Upper lobe of left lung (tissue), 6 donors: ENCODE results near the gene EPS8L2. TPM values are rescaled to one million over a fixed set of nuclear protein-coding genes. Genes with fewer than 3 reads are reported as not detected.

Source experiments
- ATAC-seq, 2 donors: fragments of 200-7000 bp; cut with Tn5 transposase; one replicate each; pipeline ENCODE4 v1.9.1; 2022; ENCODE audit warnings: mild to moderate bottlenecking in 2 of 2, moderate library complexity in 2 of 2; ENCODE audit not compliant: low FRiP score in 2 of 2
- DNase-seq, 2 donors: peaks; one replicate each; pipeline ENCODE4 v3.0.0-alpha.2; 2019 to 2020
- H3K27ac ChIP-seq, 4 donors: fragments of 200-600 bp; sonication (generic); one replicate each; pipeline ENCODE4 v1.5.1; 2016 to 2019
- H3K27me3 ChIP-seq, 4 donors: fragments of 200-600 bp; sonication (generic); one replicate each; pipeline ENCODE4 v1.5.1; 2017 to 2019
- H3K36me3 ChIP-seq, 4 donors: fragments of 200-600 bp; sonication (generic); one replicate each; pipeline ENCODE4 v1.5.1; 2016 to 2019
- H3K4me1 ChIP-seq, 4 donors: fragments of 200-600 bp; sonication (generic); one replicate each; pipeline ENCODE4 v1.5.1; 2018 to 2019
- H3K4me3 ChIP-seq, 4 donors: fragments of 200-600 bp; sonication (generic); one replicate each; pipeline ENCODE4 v1.5.1; 2017 to 2019; ENCODE audit warnings: mild to moderate bottlenecking in 2 of 4, moderate library complexity in 1 of 4
- H3K9me3 ChIP-seq, 4 donors: fragments of 200-600 bp; sonication (generic); one replicate each; pipeline ENCODE4 v1.5.1; 2018 to 2019
- EP300 ChIP-seq, 4 donors: sonication (generic); formaldehyde crosslinking; IDR thresholded peaks; one replicate each; pipeline ENCODE4 v1.5.1; 2017; ENCODE audit warnings: antibody characterized with exemption in 4 of 4, control low read depth in 2 of 4
- POLR2A ChIP-seq, 4 donors: fragments of 450-650 bp; IDR thresholded peaks; one replicate each; pipeline ENCODE4 v1.5.1; 2016 to 2017; ENCODE audit warnings: antibody characterized with exemption in 4 of 4, mild to moderate bottlenecking in 2 of 4
- POLR2AphosphoS5 ChIP-seq, 2 donors: sonication (generic); formaldehyde crosslinking; IDR thresholded peaks; one replicate each; pipeline ENCODE4 v1.5.1; 2017; ENCODE audit warnings: antibody characterized with exemption in 2 of 2
- WGBS, 2 donors: methylation state at CpG; one replicate each; pipeline ENCODE4 v1.1.5; 2017 to 2018; 5-methylcytosine and 5-hydroxymethylcytosine counted together
- total RNA-seq, 6 donors: library from RNA; depleted of rRNA in 4 of 6; stranded (reverse); fragments of >200 nt in 4 of 6; gene quantifications; one replicate each; pipeline versions ENCODE4 v1.1.0 to v1.2.1, GENCODE V29; 2016 to 2021
- TF ChIP-seq, protein P1 (sequence below), 6 experiments: fragments of 450-650 bp in 4 of 6; fragments of 200-600 bp in 2 of 6; sonication (generic) in 2 of 6; IDR thresholded peaks; one replicate each; pipeline ENCODE4 v1.5.1; 2016 to 2019; ENCODE audit warnings: antibody characterized with exemption in 6 of 6
- donor health status: DM: no; HTN: no; CAD: no; lungs with moderate emphysema.
- donor health status: DM: no; HTN: yes; CAD: no; lungs with severe emphysema.

EPS8L2 gene
- total RNA-seq, 6 donors from 2014 or later, result 120 to 497 (median 199) TPM

DNA sequence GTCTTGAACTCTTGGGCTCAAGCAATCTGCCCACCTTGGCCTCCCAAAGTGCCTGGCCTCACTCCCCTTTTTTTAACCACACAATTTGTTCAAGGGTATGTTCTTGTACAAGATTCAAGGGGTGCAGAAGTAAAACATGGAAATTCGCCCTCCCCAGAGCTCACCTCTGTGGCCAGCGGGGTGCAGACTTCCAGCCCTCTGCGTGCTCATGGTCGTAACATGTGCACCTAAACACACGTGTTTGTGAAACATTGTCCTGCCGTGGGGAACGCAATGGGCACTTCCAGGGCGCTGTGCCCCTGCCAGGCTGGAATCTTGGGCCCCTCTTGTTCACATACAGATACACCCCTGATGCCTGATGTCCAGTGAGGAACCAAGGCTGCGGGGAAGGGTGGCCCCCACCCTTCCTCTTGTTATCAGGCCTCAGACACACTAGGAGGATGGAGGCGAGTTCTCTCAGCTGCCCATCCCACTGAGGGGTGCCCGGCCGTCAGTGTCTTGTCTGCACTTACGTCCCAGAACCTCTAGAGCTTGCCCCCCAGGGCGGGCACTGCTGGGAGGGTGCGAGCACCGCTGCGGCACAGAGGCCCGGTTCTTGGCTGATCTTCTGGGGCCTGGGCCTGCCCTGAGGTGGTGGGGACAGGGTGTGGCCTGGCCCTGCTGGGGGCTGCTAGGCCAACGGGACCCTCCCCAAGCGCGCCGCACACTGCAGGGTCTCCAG is 4.1 kb upstream of the EPS8L2 start:
- no peaks in the 10 kb centered on the region for H3K9me3 ChIP-seq
- DNase-seq (no peak), ATAC-seq (no peak)
- H3K36me3 ChIP-seq, result peaks cover 0 to 17% (median 15%) of the 10 kb centered on the region in 4 donors
- H3K27me3 ChIP-seq, result peaks cover 0 to 16% (median 9%) of the 10 kb centered on the region in 4 donors
- WGBS, 2 donors, result 93 to 100% methylated on average over 6 to 22 of the region's 22 CpGs
- peak overlapping the region in 1 of 4 donors; percentile 76 for H3K27ac ChIP-seq
- TF ChIP-seq, protein P1, sequence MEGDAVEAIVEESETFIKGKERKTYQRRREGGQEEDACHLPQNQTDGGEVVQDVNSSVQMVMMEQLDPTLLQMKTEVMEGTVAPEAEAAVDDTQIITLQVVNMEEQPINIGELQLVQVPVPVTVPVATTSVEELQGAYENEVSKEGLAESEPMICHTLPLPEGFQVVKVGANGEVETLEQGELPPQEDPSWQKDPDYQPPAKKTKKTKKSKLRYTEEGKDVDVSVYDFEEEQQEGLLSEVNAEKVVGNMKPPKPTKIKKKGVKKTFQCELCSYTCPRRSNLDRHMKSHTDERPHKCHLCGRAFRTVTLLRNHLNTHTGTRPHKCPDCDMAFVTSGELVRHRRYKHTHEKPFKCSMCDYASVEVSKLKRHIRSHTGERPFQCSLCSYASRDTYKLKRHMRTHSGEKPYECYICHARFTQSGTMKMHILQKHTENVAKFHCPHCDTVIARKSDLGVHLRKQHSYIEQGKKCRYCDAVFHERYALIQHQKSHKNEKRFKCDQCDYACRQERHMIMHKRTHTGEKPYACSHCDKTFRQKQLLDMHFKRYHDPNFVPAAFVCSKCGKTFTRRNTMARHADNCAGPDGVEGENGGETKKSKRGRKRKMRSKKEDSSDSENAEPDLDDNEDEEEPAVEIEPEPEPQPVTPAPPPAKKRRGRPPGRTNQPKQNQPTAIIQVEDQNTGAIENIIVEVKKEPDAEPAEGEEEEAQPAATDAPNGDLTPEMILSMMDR (IDR thresholded peaks at IDR 0.05), result no peak
- TF ChIP-seq POLR2A (IDR thresholded peaks at IDR 0.05), result no peak
- TF ChIP-seq POLR2AphosphoS5 (IDR thresholded peaks at IDR 0.05), result no peak
- no peak for TF ChIP-seq EP300 (IDR thresholded peaks at IDR 0.05)
- H3K4me1 ChIP-seq, result peaks cover 34 to 63% (median 53%) of the 10 kb centered on the region in 4 donors
- H3K4me3 ChIP-seq, result no peak overlapping the region

DNA sequence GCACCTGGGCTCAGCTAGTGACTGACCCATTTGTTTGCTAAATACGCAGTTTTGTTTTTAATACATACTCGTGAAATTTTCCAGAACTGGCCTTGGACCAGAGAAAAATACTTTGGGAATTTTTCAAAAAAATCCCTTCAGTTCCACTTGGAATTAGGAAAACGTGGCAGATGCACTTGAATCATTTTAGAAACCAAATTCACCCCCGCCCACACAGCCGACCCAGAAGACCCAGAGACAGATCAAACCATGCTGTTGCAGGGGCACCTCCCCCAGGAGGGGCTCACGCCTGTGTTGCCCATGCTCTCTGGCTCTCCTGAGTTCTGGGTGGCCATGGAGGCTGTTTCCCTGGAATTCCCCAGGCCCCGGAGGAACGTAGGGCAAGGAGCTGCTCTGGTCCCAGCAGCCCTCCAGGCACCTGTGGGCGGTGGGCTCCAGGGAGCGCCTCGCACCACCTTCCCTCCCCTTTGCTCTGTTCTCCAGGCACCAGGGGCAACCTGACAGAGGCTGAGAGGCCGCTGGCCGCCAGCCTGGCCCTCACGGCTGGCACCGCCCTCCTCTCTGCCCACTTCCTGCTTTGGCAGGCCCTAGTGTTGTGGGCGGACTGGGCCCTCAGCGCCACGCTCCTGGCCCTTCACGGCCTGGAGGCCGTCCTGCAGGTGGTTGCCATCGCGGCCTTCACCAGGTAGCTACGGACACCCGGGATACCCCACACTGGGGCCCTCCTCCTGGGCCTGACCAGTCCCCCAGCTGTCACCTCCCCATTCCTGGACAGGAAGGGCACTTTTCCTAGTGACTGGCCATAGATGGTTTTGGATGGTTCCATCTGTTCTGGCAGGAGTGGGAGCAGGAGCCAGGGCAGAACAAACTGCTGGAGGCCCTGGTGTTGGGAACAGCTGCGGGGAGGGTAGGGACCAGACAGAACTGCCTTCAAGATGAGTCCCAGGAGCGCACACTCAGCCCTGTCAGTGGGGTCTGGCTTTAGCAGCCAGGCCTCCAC is 3.3 kb upstream of the EPS8L2 start:
- peaks cover 32 to 63% (median 52%) of the 10 kb centered on the region in 4 donors for H3K4me1 ChIP-seq

DNA sequence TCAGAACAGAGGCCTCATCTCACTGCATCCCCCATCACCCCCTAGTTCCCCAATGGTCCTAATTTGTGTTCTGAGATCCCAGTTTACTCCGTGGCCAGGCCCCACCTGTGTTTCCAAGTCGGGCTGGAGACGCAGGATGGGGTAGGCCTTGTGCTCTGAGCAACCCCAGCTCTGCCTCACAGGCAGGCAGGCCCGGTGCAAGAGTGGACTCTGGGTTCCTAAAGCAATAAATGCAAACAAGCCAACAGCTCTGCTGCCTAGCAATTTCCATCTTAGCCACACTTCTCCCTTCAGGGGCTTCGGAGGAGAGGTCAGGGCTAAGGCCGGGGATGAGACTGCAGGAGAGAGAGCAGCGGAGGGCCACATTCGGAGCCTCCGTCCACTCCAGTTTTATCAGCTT is 2.5 kb upstream of the EPS8L2 start:
- 91 to 94% methylated on average over 6 to 9 of the region's 9 CpGs for WGBS, 2 donors
- no peak for DNase-seq
- Histone ChIP-seq H3K4me3 (no peak overlapping the region), H3K9me3 (no peaks in the 10 kb centered on the region), H3K27me3 (peaks cover 0 to 20% (median 10%) of the 10 kb centered on the region in 4 donors), H3K27ac (peak overlapping the region; percentile 43 to 76 (median 62)), H3K36me3 (peaks cover 0 to 17% (median 15%) of the 10 kb centered on the region in 4 donors), H3K4me1 (peaks cover 36 to 64% (median 52%) of the 10 kb centered on the region in 4 donors)
- TF ChIP-seq, protein P1 (IDR thresholded peaks at IDR 0.05), result no peak
- TF ChIP-seq POLR2AphosphoS5 (IDR thresholded peaks at IDR 0.05), result no peak
- no peak for ATAC-seq

More for the DNA sequence above, 3.3 kb upstream of the EPS8L2 start:
- DNase-seq (peak; percentile 89 to 93), ATAC-seq (peak; percentile 31 to 77)
- Histone ChIP-seq H3K27ac (peak overlapping the region; percentile 43 to 76 (median 62)), H3K36me3 (peaks cover 0 to 17% (median 15%) of the 10 kb centered on the region in 4 donors), H3K27me3 (peaks cover 0 to 20% (median 10%) of the 10 kb centered on the region in 4 donors), H3K9me3 (no peaks in the 10 kb centered on the region), H3K4me3 (no peak overlapping the region)
- TF ChIP-seq, protein P1 (IDR thresholded peaks at IDR 0.05), result no peak
- peak in 1 of 2 donors; percentile 38 for TF ChIP-seq POLR2AphosphoS5 (IDR thresholded peaks at IDR 0.05)
- TF ChIP-seq POLR2A (IDR thresholded peaks at IDR 0.05), result peak in 1 of 4 donors; percentile 39
- 51 to 65% methylated on average over 10 to 24 of the region's 26 CpGs for WGBS, 2 donors

DNA sequence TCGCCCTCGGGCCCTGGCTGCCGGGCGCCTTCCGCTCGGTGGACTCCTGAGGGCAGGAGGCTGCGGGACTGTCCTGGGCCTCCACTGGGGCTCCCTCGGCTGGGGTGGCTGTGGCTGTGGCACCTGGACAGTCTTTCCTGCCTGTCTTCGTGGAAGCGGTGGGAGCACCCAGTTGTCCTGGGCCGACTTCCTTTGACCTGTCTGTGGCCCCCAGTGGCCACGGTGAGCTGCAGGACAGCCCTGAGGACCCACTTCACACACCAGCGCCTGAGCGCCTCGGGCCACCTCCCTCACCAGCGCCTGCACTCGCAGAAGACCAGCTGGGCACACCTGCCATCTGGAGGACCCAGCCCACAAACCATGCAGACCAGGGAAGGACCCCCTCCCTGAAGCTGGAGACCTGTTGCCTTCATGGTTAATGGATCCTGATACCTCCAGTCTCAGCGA is 1.8 kb upstream of the EPS8L2 start:
- ATAC-seq (no peak), DNase-seq (no peak)
- 88 to 90% methylated on average over 7 to 11 of the region's 18 CpGs for WGBS, 2 donors
- TF ChIP-seq POLR2A (IDR thresholded peaks at IDR 0.05) (no peak), EP300 (IDR thresholded peaks at IDR 0.05) (no peak)
- Histone ChIP-seq H3K36me3 (peaks cover 0 to 17% (median 12%) of the 10 kb centered on the region in 4 donors), H3K4me1 (peaks cover 36 to 67% (median 52%) of the 10 kb centered on the region in 4 donors), H3K27ac (peak overlapping the region; percentile 75 to 86 (median 81)), H3K4me3 (no peak overlapping the region), H3K27me3 (peaks cover 0 to 20% (median 10%) of the 10 kb centered on the region in 4 donors), H3K9me3 (no peaks in the 10 kb centered on the region)
